Stimulated activated CD4-positive, alpha-beta T cell treated with anti-CD3 and anti-CD28 coated beads, Interleukin-2, amount 100 ng/mL, for 4 hours (primary cell): ENCODE data around the gene SH3BGR.
"Not testable (repeated sequence)": the region's sequence is repeated elsewhere in the genome, so short reads cannot be mapped to it uniquely, and the experiment has no call there.

Experiments
- DNase-seq: peaks from one replicate; pipeline ENCODE4 v3.0.0-alpha.2; 2020; ENCODE audit warnings: low read depth

SH3BGR gene

GRCh38 chr21:39451332-39452206, at the start of gene SH3BGR:
SH3BGR (plus strand) TSS chr21:39451970; CDS start chr21:39452097, 127 bp downstream.
- no peak for DNase-seq

- no peak for DNase-seq
Measured at GRCh38 chr21:39406065-39406464, 45.7 kb upstream of the SH3BGR start.

GRCh38 chr21:39419204-39419603, 32.6 kb upstream of the SH3BGR start:
- not testable (repeated sequence) for DNase-seq

- DNase-seq, result no peak
Measured at GRCh38 chr21:39422527-39423241, 29.1 kb upstream of the SH3BGR start.

GRCh38 chr21:39429445-39429844, 22.3 kb upstream of the SH3BGR start:
- DNase-seq, result no peak

GRCh38 chr21:39430016-39430415, 21.8 kb upstream of the SH3BGR start:
- DNase-seq, result no peak

- no peak for DNase-seq
Measured at GRCh38 chr21:39430457-39430856, 21.3 kb upstream of the SH3BGR start.

GRCh38 chr21:39430954-39431353, 20.8 kb upstream of the SH3BGR start:
- DNase-seq, result no peak

GRCh38 chr21:39434950-39435349, 16.8 kb upstream of the SH3BGR start:
- DNase-seq, result no peak

GRCh38 chr21:39439232-39439631, 12.5 kb upstream of the SH3BGR start:
- DNase-seq, result no peak

GRCh38 chr21:39441502-39442475, 10.0 kb upstream of the SH3BGR start:
- peak; percentile 6 for DNase-seq

- no peak for DNase-seq
Measured at GRCh38 chr21:39444421-39445180, 7.2 kb upstream of the SH3BGR start.

GRCh38 chr21:39445321-39446269, 6.2 kb upstream of the SH3BGR start, which contains the start of gene LCA5L:
LCA5L (minus strand) TSS chr21:39445778; CDS start chr21:39428493, 17,285 bp downstream.
- DNase-seq, result peak; percentile 87

- no peak for DNase-seq
Measured at GRCh38 chr21:39447264-39447663, 4.5 kb upstream of the SH3BGR start.

- no peak for DNase-seq
Measured at GRCh38 chr21:39452207-39452969, 618 bp downstream of the SH3BGR start.

GRCh38 chr21:39452970-39453342, 1.2 kb downstream of the SH3BGR start:
- no peak for DNase-seq

- DNase-seq, result no peak
Measured at GRCh38 chr21:39453571-39454179, 1.9 kb downstream of the SH3BGR start.

GRCh38 chr21:39454949-39455668, 3.3 kb downstream of the SH3BGR start:
- DNase-seq, result no peak
